NCI-H187 treated with DMSO at 0.1 percent for 48 hours (cell line): Measurements from ENCODE around the gene TCP11X1.
"Not testable (repeated sequence)": the region's sequence is repeated elsewhere in the genome, so short reads cannot be mapped to it uniquely, and the experiment has no call there.

Experiments
- DNase-seq: peaks from one replicate; lab custom pipeline; 2025; lab: John Stamatoyannopoulos, UW

TCP11X1 gene

DNA sequence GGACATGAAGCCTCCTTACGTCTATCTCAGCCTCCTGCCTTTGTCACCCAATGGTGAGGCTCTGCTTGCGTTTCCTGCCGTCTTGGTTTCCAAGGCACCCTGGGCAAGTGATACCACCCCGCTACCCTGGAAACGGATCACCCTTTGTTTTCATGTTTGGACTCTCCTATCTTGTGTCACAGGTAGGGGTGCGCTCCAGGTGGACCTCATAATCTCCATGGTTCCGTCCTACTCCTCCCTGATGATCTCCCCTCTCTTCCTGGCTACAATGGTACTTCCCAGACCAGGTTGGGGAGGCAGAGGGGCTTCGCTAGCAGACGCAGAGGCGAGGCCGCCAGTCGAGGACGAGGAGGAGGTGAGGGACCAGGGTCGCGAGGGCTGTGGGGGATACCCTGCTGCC, at the start of gene TCP11X1:
Gene TCP11X1 (plus strand): TSS at position 316 of the 400 bp plus-strand sequence.
- DNase-seq, result not testable (repeated sequence)

DNA sequence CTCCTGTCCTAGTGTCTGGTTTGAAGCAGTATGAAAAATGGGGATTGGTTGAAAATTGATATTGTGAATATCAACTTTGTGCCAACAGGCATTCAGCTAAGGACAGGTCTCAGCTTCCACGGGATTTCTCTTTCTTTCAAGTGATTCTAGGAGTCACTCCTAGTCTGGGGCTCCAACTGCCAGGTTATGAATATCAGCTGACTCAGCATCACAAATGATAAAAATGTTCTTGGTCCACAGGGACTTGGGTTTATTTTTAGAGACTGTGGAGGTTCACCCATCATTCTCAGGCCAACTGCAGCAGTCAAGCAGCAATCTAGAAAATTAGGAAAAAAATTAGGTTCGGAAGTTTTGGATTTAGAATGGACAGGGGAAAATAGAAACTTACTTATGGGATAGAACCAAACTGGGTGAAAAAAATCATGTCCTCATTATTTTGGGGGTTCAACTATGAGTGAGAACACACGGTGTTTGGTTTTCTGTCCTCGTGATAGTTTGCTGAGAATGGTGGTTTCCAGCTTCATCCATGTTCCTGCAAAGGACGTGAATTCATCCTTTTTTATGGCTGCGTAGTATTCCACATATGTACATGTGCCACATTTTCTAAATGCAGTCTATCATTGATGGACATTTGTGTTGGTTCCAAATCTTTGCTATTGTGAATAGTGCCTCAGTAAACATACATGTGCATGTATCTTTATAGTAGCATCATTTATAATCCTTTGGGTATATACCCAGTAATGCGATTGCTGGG, 29.0 kb upstream of the TCP11X1 start:
- no peak for DNase-seq

DNA sequence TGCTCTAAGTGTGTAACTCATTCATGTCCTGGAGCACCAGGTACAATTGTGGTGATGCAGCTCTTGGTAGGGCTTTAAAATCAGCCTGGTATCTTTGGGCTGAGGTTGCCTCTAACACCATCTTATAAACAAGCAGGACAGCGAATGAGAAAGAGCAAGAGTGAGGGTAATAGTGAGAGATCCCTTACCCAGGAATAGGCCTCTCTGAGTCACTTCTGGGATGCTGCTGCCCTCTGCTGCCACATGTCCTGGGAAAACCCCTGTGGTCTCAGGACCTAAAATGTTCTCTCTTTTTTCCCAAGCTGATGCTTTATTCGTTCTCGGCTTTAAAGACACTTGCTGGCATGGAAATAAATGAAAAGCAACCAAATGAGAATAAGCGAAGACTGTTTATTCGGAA, 7.2 kb upstream of the TCP11X1 start:
- DNase-seq, result not testable (repeated sequence)

DNA sequence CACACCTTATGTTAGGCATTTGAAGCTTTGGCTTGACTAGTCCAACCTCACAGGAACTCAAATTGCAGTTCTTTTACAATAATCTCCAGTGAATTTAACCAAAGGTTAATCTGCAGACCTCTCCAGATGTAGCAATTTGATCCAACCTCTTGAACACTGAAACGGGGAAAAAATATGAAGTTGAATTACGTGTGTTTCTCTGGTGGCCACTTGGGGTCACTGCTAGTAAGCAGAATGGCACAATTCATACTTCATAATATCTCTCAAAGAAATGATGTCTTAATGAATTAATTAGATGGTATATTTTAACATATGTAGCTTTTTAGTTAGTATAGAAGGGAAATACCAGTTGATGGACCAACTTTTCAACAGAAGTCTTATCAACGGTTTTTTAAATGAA, 1.4 kb downstream of the TCP11X1 start:
- not testable (repeated sequence) for DNase-seq

DNA sequence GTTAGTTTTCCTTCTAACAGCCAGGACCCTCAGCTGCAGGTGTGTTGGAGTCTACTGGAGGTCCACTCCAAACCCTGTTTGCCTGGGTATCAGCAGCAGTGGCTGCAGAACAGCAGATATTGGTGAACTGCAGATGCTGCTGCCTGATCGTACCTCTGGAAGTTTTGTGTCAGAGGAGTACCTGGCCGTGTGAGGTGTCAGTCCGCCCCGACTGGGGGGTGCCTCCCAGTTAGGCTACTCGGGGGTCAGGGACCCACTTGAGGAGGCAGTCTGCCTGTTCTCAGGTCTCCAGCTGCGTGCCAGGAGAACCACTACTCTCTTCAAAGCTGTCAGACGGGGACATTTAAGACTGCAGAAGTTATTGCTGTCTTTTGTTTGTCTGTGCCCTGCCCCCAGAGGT, 20.6 kb downstream of the TCP11X1 start:
- not testable (repeated sequence) for DNase-seq

DNA sequence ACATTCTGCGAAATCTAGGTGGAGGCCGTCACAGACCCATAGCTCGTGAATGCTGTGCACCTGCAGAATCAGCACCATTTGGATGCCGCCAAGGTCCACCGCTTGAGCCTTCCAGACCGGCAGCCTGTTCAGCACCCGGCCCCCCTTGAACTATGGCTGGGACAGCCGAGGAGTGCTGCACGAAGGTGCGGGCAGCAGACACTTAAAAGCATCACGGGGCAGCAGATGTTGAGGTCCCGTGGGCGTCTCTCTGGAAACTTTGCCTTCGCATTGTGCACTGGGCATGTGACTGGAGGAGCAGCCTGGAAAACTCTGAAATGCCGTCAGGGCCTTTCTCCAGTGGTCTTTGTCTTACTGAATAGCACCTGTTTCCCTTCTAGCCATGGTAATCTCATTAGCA, 25.2 kb downstream of the TCP11X1 start:
- not testable (repeated sequence) for DNase-seq

DNA sequence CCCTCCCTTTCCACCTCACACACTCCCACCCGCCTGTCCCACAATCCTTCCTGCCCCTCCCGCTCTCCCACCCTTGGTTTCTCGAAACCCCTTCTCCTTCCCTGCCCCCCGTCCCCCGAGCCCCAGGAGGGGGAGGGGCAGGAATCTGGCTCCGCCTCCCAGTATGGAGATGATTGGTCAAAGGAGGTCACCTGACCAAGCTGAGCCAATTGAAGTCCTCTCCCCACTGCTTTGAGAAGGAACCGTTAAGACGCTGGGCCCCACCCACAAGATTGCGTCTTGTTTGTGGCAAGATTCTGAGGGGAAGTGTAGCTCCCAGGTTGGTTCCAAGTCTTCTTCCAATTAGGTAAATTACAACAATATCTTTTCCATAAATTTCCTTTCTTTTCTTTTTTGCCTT, 31.8 kb downstream of the TCP11X1 start, which contains the start of gene NXF2:
Gene NXF2 (plus strand): TSS at position 275 of the 400 bp plus-strand sequence. CDS start 59,912 bp downstream, outside the sequence.
- DNase-seq, result not testable (repeated sequence)

DNA sequence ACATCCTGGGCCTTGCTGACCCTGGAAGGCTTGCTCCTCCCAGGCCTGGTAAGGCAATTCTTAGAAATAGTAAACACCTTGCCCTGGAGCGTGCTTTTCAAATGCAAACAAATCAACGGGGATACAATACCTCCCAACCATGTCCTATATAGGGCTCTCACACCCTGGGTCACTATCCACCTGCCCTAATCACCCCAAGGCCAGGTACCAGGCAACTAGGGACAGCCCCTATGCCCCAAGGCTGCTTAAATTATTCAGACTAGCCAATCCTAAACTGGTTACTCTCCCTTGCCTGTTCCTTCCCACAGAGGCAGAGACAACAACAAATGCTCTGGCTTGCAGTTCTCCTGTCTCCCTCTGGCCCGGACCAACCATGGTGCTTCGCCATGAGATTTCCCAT, 57.1 kb downstream of the TCP11X1 start:
- DNase-seq, result not testable (repeated sequence)
